ENCODE data around the gene PITPNM1. TPM values are rescaled to one million over a fixed set of nuclear protein-coding genes. Genes with fewer than 3 reads are reported as not detected.
"Not testable (repeated sequence)": the region's sequence is repeated elsewhere in the genome, so short reads cannot be mapped to it uniquely, and the experiment has no call there.

Gene PITPNM1
- polyA plus RNA-seq, 1 experiment: 14.4 TPM

DNA sequence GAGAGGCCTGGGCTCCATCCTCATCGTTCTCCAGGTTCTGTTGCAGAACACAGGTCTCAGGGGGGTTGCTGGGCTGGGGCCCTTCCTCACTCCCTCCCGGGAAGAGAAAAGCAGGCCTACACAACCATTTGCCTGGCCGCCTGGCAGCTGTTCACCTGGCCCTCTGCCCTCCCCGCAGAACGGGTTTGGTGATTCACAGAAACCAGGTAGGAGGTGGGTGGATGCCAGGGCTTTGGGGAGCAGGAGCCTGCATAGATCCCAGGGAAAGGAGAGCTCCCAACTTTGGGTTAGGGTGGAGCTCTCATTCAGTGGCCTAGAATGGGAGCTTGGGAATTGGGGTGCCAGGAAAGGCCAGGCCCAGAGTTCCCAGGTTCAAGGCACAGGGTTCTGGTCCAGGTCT lies 37.1 kb downstream of the PITPNM1 start:
- Histone ChIP-seq H3K27me3 (ENCODE audit: control insufficient read depth, insufficient read depth, low read length) (no peaks in the 10 kb centered on the region), H3K36me3 (ENCODE audit: control insufficient read depth, insufficient read depth, low read length) (no peaks in the 10 kb centered on the region; the same call in 1 of the 2 replicates), H3K4me3 (ENCODE audit: low read depth, low read length) (peak overlapping the region; percentile 86)
- TF ChIP-seq, protein P1, sequence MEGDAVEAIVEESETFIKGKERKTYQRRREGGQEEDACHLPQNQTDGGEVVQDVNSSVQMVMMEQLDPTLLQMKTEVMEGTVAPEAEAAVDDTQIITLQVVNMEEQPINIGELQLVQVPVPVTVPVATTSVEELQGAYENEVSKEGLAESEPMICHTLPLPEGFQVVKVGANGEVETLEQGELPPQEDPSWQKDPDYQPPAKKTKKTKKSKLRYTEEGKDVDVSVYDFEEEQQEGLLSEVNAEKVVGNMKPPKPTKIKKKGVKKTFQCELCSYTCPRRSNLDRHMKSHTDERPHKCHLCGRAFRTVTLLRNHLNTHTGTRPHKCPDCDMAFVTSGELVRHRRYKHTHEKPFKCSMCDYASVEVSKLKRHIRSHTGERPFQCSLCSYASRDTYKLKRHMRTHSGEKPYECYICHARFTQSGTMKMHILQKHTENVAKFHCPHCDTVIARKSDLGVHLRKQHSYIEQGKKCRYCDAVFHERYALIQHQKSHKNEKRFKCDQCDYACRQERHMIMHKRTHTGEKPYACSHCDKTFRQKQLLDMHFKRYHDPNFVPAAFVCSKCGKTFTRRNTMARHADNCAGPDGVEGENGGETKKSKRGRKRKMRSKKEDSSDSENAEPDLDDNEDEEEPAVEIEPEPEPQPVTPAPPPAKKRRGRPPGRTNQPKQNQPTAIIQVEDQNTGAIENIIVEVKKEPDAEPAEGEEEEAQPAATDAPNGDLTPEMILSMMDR (IDR thresholded peaks at IDR 0.05; ENCODE audit: insufficient read depth, low read depth, low read length): no peak
- POLR2A ChIA-PET: interaction anchor here (0.6 kb wide), 1 partner anchor 67 kb away, joined by 3 read pairs; the partner anchor contains the start of gene PPP1CA
- DNase-seq (ENCODE audit: low read depth): no peak
- CTCF ChIA-PET: interaction anchor here (0.6 to 2.0 kb wide), 6 partner anchors 11 to 67 kb away, joined by 3 to 8 read pairs (median 3); partner anchors contain the start of genes AIP, PITPNM1 and PPP1CA

DNA sequence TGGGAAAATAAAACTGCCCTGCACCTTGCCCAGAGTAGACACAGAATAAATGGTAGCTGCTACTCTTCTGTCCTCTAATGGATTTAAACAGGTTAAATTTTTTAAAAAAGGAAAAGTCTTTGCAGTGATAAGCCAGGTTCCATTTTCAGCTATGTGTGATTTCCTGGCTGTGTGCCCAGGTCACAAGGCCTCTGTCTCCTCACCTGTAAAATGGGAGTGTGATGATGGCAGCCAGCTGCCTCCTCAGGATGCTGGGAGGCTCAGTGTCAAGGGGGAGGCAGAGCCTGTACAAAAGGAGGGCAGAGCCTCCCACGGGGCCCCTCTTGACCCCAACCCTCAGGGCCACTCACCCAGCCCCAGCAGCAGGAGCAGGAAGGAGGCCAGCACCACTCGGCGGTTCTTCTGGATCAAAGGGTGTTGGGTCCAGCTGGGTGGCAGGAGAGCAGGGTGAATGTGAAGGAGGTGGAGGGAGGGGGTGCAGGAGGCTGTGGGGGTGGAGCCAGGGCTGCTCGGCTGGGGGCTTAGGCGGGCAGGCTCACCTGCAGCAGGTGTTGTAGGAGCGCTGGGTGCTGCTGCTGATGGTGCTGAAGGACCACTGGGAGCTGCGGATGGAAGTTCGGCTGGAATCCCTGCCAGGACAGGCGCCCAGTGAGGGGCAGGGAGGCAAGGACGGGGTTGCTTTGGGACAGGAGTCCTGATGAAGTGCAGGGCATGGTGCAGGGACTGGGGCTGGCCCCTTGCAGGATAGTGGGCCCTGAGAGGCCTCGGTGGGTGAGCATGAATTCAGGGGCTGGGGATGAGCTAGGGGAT lies 38.0 kb downstream of the PITPNM1 start:
- TF ChIP-seq, protein P1 (IDR thresholded peaks at IDR 0.05; ENCODE audit: insufficient read depth, low read depth, low read length): no peak
- CTCF ChIA-PET: interaction anchor here (0.7 to 0.9 kb wide), 3 partner anchors 38 to 683 kb away, joined by 3 read pairs; partner anchors contain the start of gene PPP1CA
- Histone ChIP-seq H3K4me3 (ENCODE audit: low read depth, low read length) (no peak overlapping the region), H3K27me3 (ENCODE audit: control insufficient read depth, insufficient read depth, low read length) (no peaks in the 10 kb centered on the region), H3K36me3 (ENCODE audit: control insufficient read depth, insufficient read depth, low read length) (no peaks in the 10 kb centered on the region; the same call in 1 of the 2 replicates)
- DNase-seq (ENCODE audit: low read depth): no peak
- POLR2A ChIA-PET: no interaction called here

DNA sequence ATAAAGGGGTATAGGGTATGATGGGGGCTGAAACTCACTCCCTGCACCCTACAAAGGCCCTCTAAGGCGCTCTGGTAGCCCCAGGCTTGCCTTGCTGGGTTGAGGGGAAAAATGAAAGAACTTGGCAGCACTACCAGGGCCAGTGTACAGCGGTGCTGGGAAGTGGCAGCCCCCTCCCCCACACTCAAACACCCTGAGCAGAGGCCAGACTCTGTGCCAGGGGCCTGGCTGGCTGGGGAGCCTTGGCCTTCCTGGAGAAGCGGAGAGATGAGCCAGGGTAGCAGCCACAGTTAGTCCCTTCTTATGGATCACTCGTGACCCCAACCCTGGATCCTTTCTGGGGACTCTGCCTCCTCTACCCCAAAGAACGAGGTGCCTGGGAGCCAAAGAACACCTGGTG lies 38.8 kb downstream of the PITPNM1 start:
- Histone ChIP-seq H3K36me3 (ENCODE audit: control insufficient read depth, insufficient read depth, low read length) (no peaks in the 10 kb centered on the region; the same call in 1 of the 2 replicates), H3K27me3 (ENCODE audit: control insufficient read depth, insufficient read depth, low read length) (no peaks in the 10 kb centered on the region), H3K4me3 (ENCODE audit: low read depth, low read length) (no peak overlapping the region)
- TF ChIP-seq, protein P1 (IDR thresholded peaks at IDR 0.05; ENCODE audit: insufficient read depth, low read depth, low read length): no peak
- ChIA-PET CTCF (interaction anchor here (0.6 to 0.7 kb wide), 2 partner anchors 83 to 115 kb away, joined by 3 to 4 read pairs; no protein-coding TSS in a partner anchor), POLR2A (no interaction called here)
- no peak for DNase-seq (ENCODE audit: low read depth)

DNA sequence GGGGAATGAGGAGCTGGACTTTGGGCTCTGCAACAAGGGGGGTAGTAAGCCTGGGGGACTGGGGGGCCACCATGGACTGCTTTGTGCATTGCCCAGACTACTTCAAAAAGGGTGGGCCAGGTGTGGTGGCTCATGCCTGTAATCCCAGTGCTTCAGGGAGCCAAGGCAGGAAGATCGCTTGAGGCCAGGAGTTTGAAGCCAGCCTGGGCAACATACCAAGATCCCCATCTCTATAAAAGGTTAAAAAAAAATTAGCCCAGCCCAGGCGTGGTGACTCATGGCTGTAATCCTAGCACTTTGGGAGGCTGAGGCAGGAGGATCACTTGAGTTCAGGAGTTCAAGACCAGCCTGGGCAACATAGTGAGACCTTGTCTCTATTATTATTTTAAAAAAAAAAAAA lies 39.6 kb downstream of the PITPNM1 start:
- DNase-seq (ENCODE audit: low read depth); H3K36me3 ChIP-seq (ENCODE audit: control insufficient read depth, insufficient read depth, low read length); H3K27me3 ChIP-seq (ENCODE audit: control insufficient read depth, insufficient read depth, low read length); H3K4me3 ChIP-seq (ENCODE audit: low read depth, low read length); POLR2A ChIA-PET: not testable (repeated sequence)
- CTCF ChIA-PET: interaction anchor here (0.6 to 0.7 kb wide), 2 partner anchors 82 to 114 kb away, joined by 3 to 4 read pairs; no protein-coding TSS in a partner anchor

DNA sequence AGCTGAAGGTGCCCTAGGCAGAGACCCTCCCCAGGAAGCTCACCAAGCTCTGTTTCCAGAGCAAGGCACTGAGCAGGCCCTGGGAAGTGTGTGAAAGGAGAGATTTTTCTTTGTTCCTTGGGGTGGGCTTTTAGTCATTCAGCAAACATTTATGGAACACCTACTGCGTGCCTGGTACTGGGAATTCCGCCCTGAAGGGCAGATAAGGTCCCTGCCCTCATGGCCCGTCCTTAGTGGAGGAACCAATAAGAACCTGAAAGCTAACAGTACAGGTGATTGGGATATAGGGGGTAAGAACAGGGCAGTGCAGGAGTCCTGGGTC lies 40.0 kb downstream of the PITPNM1 start:
- POLR2A ChIA-PET: no interaction called here
- Histone ChIP-seq H3K27me3 (ENCODE audit: control insufficient read depth, insufficient read depth, low read length) (no peaks in the 10 kb centered on the region), H3K36me3 (ENCODE audit: control insufficient read depth, insufficient read depth, low read length) (no peaks in the 10 kb centered on the region; the same call in 1 of the 2 replicates), H3K4me3 (ENCODE audit: low read depth, low read length) (peak overlapping the region; percentile 71)
- TF ChIP-seq, protein P1 (IDR thresholded peaks at IDR 0.05; ENCODE audit: insufficient read depth, low read depth, low read length): no peak
- DNase-seq (ENCODE audit: low read depth): no peak
- CTCF ChIA-PET: no interaction called here

All from BJ (cell line).